Stimulated activated CD4-positive, alpha-beta T cell treated with anti-CD3 and anti-CD28 coated beads, Interleukin-12 subunit alpha, Interleukin-12 subunit beta, amount 100 ng/mL, for 4 hours (primary cell): Measurements from ENCODE around the gene SLC12A7.

Experiments used
- DNase-seq: peaks from one replicate; pipeline ENCODE4 v3.0.0-alpha.2; 2020

Gene SLC12A7

DNA sequence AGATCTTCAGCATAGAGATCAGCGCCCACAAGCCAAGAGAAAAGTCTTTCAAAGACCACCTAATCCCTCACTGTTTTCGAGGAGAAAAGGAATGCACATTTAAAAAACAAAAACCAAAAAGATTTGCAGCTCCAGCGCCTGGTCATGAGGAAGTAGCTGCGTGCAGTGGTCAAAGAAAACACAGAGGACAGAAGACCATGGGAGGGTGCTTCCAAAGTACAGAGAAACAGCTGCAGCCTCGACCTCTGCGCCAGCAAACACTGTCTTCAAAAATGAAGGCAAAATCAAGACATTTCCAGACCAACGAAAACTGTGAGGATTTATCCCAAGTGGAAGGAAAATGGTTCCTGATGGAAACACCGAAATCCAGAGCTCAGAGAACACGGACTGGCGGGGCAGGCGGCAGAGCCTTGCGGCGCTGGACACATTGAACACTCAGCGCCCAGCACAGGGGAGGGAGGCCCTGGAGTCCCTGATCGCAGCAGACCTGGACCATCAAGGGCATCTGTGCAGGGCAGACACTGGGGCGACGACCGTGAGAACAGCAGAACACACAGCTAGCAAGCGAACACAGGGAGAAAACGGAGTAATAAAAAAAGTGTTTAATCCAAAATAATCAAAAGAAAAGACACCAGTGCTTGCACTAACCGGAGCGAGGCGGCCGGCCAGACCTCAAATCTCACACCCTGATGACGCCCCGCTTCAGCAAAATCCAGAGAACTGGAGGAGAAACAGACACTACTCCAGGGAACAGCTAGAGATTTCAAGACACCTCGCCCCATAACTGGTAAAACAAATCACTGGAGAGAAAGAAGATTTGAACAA is 12.6 kb upstream of the SLC12A7 start:
- no peak for DNase-seq

DNA sequence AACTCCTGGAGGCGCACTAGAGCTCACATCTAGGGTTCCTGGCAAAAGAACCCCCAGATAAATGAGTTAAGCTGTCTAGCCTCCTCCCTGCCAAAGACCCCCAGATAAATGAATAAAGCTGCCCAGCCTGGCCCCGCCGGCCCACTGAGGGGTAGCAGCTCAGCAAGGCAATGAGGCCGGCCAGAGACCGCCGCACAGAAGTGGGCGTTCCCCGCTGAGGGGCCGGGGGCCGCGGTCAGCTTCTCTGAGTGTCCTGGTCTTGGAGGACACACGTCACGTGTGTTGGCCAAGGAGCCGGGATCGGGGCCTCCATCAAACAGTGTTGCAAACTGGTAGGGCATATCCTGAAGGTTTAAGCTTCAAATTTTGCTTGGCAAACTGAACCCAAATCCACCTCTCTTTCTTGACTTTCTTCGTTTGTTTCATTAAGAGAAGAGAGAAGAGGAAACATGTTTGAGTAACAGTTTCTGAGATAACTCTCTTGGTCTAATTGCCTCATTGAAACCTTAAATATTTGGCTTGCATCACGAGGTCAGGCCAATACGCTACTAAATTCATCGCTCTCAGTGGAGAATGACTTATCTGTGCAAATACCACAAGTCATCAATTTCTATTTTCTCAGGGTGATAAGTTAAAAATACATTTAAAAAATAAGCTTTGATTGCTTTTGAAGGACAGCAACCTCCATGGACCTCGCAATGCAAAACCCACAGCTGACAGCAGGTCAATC is 11.7 kb upstream of the SLC12A7 start:
- no peak for DNase-seq

DNA sequence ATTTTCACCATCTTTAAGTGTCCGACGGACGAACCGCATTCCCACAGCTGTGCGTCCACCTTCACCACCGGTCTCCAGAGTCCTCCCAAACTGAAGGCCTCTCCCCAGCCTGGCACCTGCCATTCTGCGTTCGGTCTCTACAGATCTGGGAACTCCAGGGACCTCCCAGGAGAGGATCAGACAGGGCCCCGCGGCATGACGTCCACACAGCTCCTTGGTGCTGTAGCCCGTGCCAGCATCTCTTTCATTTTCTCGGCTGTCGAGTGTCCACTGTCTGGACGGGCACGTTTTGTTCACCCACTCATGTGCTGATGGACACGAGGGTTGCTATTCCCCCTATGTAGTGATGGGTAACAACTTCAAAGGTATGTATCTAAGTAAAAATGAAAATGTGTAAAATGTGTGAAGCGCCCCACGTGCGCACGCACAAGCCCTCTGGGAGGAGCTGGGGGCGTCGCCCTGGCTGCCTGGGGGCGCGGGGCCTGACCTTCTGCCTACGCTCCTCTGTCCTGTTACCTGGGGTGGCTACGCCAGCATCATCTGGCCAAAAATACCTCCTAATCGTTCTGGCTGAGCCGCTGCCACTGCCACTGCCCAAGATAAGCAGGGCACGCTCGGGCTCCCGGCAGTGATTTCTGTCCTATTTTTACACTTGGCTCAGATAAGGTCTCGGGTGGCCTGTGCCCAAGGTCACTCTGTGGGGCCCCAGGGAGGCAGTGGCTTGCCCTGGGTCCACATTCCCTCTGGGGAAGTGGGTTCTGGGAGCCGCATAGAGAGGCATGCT is 10.8 kb upstream of the SLC12A7 start:
- DNase-seq = no peak

- no peak for DNase-seq
These were observed 10.0 kb upstream of the SLC12A7 start for GRCh38 chr5:1121891-1122290.

DNA sequence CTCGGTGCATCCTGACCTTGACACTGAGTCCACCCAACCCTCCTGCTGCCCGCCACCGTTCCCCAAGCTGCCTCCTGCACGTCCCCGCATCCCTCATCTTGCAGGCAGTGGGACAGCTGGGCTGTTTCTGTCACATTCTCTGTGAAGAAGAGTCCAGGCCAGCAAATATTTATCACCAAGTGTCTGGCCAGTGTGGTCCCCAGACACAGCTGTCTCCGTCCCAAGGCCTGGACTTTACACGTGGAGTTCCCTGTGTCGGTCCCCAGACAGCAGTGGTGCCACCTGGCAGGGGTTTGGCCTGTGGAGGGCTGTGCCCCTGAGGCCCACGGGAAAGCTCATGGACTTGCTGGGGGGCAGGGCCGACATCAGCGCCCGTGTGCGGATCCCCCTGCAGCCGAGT is 9.2 kb upstream of the SLC12A7 start:
- DNase-seq = no peak

DNA sequence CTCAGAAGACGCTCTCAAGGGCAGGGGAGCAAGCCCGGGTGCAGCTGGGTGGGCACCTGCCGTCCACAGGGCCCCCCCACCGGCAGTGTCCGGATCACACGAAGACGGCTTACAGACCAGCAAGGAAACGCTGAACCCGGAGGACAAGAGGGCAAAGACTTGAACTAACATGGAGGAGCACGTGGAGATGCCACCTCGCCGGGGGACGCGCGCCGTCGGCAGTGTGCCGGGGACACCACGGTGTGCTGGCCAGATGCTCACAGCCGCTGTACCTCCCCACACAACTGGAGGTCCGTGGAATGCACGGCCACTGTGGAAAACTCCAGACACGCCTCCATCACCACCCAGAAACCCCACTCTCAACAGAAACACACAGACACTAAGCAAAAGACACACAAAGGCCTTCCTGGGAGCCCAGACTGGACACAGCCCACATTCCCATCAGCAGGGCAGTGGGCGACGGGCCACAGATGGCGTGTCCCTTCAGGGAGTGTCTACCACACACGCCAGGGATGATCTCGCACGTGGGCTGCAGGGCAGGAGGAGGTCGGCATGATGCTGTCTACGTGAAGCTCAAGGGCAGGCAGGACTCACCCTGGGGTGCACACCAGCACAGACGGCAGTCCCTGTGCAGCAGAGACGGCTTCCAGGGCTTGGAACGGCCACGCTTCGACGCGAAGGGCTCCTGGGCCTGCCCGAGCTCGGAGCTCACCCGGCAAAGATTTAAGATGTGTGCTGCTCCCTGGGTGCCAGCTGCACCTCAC is 8.6 kb upstream of the SLC12A7 start:
- DNase-seq = no peak

DNA sequence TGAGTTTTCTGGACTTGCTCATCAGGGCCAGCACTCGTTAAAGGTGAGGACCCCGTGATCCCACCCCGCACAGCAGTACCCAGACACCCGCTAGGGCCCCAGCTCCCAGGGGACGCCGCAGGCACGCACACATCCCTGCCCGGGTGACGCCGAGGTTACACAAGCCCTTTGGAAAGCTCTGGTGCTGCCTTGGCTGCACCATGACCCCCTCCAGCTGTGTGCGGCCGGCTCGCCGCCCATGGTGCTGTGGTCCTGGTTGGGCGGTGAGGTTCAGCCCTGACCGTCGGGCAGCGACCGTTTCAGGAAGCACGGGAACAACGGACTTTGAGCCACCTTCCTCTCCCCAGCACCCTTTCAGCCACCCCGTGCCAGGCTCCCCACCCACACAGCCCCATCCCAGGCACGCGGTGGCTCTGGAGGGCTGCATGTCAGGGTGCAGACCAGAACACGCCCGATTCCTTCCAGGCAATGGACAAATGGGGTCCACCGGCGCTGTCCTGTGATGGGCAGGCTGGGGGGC is 7.5 kb upstream of the SLC12A7 start:
- no peak for DNase-seq

DNA sequence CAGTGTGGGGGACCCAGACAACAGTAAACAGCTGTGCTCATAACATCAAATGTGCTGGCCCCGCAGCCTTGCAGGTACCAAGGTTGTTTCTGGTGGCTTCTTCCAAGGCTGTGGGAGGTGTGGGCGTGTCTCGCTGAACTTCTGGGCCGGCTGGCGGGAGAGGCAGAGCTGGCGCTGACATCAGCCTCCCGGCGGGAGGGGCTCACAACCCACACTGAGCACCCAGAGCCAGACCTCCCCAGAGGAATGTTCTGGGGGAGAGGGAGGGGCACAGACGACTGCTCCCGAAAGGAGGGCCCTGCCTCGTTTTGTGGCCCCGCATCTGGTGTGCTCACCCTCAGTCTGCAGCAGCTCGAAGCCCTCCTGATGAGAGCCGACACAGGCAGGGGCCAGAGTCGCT is 6.9 kb upstream of the SLC12A7 start:
- no peak for DNase-seq

- DNase-seq = no peak
These were observed 6.4 kb upstream of the SLC12A7 start for GRCh38 chr5:1118231-1118698.

DNA sequence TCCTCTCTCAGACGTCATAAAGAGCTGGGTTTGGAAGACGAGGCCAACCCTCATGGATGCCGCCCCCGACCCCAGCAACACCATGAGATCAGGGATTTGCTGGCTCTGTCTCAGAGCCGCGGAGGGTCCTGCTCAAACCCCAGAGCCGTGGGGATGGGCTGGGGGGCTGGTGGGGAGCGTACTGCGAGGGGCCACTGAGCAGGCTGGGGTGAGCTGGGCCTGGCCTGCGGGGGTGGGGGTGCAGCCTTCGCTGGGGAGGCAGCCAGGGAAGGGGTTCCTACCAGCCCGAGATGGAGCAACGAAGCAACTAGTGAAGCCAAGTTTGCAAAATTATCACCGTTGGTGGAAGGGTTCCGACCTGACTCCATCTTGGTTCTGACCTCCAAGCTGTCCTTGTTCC is 5.1 kb upstream of the SLC12A7 start:
- no peak for DNase-seq

- no peak for DNase-seq
These were observed 4.4 kb upstream of the SLC12A7 start for GRCh38 chr5:1116109-1116740.

DNA sequence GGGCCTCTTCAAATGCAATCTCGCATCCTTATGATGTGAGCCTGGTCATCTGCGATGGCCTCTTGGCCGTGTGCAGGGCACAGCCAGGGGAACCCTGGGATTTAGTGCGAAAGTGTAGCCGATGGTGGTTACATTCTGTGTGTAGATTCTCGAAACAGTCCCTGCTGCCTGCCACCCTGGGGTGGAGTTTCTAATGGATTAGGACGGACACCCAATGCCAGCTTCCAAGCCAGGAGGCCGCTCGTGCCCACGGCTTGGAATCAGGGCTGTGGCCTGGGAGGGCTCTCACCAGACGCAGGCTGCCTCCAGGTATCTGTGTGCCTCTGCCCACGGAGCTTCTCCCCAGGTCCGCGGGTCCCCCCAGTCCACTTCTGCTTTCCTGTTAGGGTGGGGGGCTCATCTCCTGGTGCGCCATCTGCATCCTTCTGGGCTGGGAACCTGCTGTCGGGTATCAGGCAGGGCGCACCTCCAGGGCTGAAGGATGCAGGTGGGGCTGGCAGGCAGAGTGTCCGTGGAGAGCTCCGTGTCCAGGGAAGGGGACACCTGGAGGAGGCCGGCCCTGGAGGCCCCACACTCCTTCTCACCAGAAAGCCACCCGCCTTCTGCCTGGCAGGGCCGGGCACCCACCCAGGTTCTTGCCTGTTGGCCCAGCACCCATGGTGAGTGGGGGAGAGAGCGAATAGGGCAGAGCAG is 3.4 kb upstream of the SLC12A7 start:
- no peak for DNase-seq

DNA sequence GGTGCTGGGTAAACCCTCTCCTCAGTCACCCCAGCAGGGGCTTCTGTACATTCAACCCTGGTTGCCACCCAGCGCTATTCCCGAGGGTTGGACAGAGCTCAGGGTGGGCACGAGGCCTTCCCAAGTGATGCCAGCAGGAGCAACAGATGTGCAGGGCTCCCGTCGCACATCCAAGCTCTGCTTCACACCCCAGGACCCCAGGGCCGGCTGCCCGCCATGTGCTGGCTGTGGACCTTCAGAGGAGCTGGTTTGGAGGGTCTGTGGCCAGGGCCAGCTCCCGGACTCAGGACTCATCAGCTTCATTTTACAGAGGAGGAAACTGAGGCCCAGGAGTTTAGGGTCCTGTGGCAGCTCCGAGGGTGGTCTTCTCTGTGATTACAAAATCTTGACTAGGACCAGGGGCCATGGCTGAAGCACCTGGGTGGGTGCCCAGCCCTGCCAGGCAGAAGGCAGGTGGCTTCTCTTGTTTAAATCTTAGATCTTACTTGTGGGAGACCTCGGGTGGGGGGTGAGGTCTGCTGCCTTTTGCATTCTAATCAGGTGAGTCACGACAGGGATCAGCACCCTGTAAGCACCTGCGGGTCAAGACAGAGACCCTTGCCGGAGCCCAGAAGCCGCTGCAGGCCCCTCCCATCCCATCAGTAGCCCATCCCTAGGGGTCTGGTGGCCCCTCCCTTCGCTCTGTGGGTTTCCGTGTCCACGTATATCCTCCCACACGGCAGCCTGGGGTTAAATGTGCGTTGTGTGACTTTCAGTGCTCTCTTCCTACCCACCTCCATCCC is 2.1 kb upstream of the SLC12A7 start:
- DNase-seq = no peak

DNA sequence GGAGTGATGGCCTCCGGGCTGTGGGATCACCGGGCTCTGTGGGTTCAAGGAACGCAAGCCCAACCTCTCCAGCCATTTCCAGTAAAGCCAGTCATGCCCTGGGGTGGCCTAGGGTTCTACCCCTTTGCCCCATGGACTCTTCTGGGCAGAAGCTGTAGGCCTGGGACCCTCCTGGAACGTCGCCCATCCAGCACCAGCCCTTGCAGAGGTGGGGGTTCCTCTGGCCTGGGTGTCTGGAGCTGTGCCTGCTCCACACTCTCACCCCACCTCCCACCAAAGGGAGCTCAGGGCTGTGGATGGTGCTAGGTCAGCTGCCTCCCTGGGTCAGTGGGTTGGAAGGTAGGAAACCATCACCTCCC is 1.4 kb upstream of the SLC12A7 start:
- DNase-seq = no peak

DNA sequence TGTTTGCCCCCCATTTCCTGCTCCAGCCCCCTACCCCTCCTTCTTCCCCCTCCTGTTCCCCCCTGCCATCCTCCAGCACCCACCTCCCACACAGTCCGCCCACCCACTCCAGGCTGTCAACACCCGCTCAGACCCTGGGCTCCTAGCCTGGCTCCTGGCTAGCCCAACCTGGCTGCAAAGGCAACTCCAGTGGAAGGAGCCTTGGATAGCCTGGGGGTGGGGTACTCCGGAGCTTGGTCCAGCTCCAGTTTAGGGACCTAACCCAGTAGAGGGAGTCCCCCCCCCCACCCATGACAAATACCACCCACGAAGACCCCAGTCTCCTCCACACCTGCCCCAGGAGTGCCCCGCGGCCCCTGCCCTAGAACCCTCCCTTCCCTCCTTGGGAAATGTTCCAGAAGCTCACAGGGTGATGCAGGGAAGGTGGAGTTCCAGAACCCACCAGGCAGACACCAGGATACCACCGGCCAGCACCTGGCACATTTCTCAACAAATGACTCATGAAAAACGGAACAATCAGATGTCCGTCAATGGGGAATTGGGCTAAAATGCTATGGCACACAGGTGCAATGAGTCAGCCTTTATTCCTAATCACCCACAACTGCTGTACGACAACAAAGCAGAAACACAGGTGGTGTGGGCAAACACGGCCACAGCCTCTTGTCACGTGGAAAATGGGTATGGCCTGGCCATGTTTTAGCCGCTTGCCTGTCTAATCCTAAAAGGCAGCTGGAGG is 901 bp upstream of the SLC12A7 start:
- DNase-seq = no peak

DNA sequence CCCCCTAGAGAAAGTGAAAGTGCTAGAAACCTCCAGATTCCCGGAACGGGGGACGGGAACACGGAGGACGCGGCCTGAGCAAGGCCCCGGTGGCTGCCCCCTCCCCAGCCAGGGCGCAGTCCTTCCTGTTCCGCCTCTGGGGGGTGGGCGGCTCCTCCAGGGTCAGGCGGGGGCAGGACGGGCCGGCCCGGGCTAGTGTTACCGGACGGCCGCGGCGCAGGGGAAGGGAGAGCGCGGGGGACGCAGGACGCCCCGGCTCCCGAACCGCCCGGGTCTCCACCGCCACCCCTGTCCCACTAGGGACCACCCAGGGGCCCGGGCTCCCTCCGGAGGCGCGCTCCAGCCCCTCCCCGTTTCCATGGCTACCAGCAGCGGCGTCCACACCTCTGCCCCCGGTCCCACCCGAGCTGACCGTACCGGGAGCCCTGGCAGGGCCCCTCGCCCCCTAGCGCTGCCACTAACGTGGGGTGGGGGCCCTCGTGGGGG is 579 bp downstream of the SLC12A7 start:
- no peak for DNase-seq

DNA sequence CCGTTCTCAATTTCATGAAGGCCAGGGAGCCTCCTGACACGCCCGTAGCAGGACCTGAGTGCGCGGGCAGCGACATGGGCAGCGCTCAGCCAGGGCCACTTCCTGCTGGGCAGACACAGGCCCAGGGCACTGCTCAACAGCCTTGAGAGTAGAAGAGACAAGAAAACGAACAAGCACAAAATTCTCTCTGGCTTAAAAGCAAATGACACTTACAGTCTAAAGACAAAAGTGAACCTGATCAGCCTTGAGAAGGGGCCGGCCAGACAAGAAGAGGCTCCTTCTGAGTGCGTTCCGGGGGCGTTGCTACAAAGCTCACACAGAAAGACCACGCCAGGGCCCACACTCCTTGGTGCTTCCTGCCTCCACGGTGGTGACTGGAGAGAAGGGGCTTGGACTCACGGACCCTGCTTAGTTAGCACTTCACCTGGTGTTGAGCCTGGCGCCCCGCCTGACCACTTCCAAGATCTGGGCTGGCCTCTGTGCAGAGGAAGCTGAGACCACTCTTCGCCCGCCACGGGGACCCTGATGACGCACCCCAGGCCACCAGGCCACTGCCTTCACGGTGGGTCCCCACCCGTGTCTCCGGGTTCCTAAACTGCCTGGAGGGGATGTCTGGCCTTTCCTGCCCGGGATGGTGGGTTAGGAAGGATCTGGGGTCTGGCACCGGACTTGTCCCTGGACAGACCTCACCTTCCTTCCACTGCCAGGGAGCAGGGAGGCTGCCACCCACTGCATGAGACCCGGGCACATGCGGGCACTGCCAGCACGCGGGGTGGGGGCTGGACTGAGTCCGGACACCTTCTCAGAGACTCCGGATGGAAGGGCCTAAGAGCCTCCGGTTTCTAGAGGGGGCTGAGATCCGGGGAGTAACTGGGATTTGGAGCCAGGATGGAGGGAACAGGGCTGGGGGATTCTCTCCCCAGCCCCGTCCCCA is 1.3 kb downstream of the SLC12A7 start:
- no peak for DNase-seq

DNA sequence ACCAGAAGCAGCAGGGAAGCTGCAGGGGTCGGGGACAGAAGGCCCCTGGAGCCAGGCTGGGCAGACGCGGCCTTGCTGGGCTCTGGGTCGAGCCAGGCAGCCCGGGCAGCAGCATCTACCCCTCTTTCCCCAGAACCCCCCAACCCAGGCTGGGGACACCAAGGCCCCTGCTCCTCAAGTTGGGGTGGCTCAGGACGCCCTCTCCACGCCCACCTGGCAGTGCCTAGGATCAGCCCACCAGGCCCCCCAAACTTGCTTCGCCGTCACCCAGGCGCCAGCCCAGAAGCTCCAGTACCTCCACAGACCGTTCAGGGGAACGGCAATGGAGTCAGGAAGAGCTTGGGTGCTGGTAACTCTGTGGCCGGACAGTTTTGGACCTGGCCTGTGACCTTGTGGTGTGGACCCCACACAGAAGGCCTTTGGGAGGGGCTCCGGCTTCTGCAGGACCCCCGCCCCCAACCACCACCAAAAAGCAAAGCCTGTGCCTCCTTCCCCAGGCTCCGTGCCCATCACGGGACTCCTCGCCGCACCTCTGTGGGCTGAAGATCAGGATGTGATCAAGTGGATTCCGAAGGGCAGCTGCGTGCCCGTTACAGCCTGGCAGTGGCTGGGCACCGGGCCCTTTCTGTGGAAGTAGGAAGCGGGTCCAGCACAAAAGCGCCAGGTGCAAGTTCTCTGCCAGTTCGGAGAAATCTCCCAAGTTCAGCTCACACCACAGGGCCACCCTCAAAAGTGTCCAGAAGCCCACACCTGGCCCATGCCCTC is 2.1 kb downstream of the SLC12A7 start:
- DNase-seq = no peak
